ENCODE measurements around the gene HIC2.
"Not testable (repeated sequence)": the region's sequence is repeated elsewhere in the genome, so short reads cannot be mapped to it uniquely, and the experiment has no call there.

The HIC2 gene

DNA sequence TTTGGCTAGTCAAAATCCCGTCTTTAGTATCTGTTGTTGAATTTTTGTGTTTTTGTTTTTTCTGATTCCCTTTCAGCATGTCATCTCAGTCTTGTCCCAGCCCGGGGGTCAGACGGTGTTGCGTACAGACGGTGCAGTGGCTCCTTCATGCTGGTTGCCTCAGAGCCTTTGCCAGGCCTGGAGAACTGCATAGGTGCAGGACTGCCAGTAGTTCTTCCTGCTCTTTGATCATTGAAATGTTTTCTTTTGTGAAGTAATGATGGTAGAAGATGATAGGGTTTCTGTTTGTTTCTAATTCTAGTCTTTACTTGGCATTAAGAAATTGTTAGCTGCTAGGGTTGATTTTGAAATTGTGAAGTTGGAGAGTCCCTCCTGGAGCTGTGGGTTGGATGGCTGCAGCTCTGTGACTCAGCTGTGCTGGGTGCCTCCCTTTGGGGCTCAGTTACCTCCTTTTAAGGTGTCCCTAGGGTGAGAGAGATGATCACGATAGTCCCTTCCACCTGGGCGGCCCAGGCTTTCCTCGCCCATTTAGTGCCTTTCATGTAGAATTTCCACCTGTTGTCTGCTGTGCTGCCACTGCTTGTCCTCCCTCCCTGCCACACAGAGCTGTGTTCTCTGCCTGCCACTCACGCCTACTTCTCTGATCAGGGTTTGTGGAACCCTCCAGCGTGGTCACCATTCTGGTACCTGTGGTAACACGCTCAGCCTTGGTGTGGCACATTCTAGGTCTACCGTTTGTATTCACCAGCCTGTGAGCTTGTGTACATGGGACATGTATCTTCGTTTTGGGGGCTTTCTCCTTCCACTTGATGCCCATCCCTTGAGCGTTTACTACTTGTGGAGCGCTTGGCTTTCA, 17.4 kb downstream of the HIC2 start:
- DNase-seq (ENCODE audit: low read depth in 1 of 2, low spot score in 1 of 2) = not testable (repeated sequence)

DNA sequence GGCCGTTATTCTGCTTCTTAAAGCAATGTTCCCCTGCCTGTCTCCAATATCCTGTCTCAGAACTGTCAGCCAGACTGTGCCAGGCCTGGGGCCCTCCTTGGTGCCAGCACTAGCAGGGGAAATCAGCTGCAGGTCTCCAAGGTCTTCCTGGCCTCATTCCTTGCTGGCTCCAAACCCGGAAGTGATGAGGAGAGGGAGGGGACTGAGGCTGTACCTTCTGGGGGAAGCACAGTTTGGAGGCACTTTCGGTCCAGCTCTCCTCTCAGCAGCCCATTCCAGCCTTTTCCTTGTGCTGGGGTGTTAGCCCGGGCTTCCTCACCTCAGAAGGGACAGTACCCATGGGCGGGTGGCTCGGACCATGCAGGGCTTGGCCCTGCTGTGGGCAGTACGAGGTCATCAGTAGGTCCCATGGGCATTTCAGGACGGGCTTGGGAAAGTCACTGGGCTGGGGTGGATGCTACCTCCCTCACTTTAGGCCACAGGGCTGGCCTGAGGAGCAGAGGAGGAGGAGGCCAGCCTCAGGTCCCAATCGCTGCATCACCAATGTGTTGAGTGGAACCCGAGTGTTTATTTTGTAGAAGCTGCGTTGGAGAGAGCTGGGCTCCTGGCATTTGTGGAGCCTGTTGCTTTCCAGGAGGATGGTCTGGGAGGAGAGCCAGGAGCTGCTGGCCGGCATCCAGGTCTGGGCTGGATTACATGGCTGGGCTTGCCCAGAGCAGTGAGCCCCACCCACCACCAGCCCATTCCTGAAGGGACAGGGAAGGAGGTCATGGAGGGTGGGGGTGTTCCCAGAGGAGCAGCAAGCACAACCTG, 19.0 kb downstream of the HIC2 start:
- not testable (repeated sequence) for DNase-seq (ENCODE audit: low read depth in 1 of 2, low spot score in 1 of 2)

DNA sequence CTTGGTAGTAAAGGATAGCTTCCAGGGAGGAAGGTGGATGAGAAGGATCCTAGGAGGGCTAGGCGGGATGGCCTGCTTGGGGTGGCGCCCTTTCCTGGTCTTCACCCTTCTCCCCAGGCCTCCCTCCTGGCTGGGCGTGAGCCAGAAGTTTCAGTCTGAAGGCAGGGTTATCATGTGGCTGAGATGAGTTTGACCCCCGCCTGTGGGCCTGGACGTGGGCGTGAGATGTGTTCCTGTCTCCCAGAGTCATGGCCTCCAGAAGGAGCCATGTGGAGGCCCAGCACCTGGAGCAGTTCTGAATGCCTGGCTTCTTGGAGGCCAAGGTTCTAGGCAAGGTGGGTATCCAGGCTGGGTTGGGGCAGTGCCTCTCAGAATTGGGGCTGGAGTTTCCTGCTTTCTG, 20.8 kb downstream of the HIC2 start:
- DNase-seq (ENCODE audit: low read depth in 1 of 2, low spot score in 1 of 2) = not testable (repeated sequence)

- DNase-seq (ENCODE audit: low read depth in 1 of 2, low spot score in 1 of 2) = not testable (repeated sequence)
These were observed 23.0 kb downstream of the HIC2 start for GRCh38 chr22:21440018-21440636.

GRCh38 chr22:21440676-21441075, 23.5 kb downstream of the HIC2 start:
- DNase-seq (ENCODE audit: low read depth in 1 of 2, low spot score in 1 of 2) = not testable (repeated sequence)

DNA sequence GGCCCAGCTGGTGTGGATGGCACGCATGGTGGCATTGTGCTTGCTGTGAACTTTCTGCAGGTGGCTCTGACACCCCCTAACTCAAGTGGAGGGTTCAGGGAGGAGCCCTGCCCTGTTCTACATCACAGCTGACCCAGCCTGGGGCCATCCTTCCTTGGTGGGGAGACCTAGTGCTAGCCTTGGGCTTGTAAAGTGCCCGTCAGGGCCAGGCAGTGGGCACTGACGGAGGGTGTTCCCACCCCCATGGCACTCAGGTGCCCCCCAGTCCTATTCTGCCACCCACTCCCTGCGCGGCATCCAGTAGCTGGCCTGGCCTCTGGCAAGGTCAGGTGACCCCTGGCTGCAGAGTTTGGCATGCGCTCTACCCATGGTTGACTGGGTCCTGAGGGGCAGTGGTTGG, 24.0 kb downstream of the HIC2 start:
- not testable (repeated sequence) for DNase-seq (ENCODE audit: low read depth in 1 of 2, low spot score in 1 of 2)

DNA sequence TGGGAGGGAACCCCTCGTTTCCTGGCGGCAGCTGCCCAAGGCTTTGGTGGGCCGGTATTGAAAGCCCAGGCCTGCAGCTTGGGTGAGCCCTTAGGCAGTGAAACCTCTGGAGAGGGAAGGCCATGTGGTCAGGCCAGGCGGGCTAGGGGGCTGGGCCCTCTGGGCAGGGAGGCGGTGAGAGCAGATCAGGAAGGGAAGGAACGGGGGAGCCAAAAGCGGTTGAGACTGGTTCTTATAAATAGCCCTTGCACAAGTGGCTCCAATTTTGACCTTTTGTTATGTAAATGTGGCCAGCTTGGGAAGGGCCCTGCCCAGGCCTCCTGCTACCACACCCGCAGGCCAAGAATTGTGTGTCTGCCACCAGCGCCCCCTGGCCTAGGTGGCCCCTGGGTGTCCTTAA, 25.0 kb downstream of the HIC2 start:
- not testable (repeated sequence) for DNase-seq (ENCODE audit: low read depth in 1 of 2, low spot score in 1 of 2)

- not testable (repeated sequence) for DNase-seq (ENCODE audit: low read depth in 1 of 2, low spot score in 1 of 2)
These were observed 25.5 kb downstream of the HIC2 start for GRCh38 chr22:21442646-21443045.

DNA sequence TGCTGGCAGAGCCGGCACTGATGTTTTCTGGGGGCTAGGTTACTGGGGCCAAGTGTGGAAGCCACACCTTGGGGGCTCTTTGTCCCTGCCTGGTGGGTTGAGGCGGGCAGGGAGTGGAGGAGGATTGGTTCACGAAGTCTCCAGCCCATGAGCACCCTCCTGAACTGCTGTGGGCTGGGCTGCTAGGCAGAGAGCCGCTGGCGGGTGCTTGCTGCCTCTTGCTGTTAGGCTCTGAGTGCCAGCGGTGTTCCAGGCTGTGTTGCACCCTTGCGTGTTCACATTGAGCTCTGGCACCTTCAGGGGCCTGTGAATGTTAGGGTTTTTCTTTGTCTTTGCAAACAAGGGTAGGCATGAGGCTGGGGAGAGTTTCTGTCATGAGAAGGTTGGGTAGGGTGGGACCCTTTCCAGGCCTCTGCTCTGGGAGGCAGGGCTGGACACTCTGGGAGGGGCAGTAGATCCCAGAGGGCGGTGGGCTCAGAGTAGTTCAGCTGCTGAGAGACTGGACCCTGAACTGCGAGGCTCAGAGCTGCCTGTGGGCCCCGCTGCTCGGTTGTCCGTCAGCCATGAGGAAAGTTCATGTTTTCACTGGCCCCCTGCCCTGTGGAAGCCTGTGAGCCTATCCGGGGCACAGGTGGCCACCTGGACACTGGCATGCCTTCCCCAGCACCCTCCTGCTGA, 26.0 kb downstream of the HIC2 start:
- DNase-seq (ENCODE audit: low read depth in 1 of 2, low spot score in 1 of 2) = no peak

- DNase-seq (ENCODE audit: low read depth in 1 of 2, low spot score in 1 of 2) = no peak
These were observed 26.7 kb downstream of the HIC2 start for GRCh38 chr22:21443735-21444421.

GRCh38 chr22:21444701-21445436, 27.7 kb downstream of the HIC2 start:
- DNase-seq (ENCODE audit: low read depth in 1 of 2, low spot score in 1 of 2) = no peak

DNA sequence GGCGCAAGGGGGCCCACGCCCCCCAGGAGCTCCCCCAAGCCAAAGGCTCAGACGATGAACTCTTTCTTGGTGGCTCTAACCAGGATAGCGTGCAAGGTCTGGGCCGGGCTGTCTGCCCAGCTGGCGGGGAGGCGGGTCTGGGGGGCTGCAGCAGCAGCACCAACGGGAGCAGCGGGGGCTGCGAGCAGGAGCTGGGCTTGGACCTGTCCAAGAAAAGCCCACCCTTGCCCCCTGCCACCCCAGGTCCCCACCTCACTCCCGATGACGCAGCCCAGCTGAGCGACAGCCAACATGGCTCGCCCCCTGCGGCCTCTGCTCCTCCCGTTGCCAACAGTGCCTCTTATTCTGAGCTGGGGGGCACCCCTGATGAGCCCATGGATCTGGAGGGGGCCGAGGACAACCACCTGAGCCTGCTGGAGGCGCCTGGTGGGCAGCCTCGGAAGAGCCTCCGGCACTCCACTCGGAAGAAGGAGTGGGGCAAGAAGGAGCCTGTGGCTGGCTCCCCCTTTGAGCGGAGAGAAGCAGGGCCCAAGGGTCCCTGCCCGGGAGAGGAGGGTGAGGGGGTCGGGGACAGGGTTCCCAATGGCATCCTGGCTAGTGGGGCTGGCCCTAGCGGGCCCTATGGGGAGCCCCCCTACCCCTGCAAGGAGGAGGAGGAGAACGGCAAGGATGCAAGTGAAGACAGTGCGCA, 28.4 kb downstream of the HIC2 start:
- DNase-seq (ENCODE audit: low read depth in 1 of 2, low spot score in 1 of 2) = no peak

DNA sequence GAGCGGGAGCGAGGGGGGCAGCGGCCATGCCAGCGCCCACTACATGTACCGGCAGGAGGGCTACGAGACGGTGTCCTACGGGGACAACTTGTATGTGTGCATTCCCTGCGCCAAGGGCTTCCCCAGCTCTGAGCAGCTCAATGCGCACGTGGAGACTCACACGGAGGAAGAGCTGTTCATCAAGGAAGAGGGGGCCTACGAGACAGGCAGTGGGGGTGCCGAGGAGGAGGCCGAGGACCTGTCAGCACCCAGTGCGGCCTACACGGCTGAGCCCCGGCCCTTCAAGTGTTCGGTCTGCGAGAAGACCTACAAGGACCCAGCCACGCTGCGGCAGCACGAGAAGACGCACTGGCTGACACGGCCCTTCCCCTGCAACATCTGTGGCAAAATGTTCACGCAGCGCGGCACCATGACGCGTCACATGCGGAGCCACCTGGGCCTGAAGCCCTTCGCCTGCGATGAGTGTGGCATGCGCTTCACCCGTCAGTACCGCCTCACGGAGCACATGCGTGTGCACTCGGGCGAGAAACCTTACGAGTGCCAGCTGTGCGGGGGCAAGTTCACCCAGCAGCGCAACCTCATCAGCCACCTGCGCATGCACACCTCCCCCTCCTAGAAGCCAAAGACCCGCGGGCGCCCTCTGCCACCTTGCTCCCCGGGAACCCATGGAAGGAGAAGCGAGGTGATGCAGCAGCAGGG, 29.1 kb downstream of the HIC2 start:
- DNase-seq (ENCODE audit: low read depth in 1 of 2, low spot score in 1 of 2) = no peak

GRCh38 chr22:21446827-21447690, 29.9 kb downstream of the HIC2 start:
- DNase-seq (ENCODE audit: low read depth in 1 of 2, low spot score in 1 of 2) = no peak

DNA sequence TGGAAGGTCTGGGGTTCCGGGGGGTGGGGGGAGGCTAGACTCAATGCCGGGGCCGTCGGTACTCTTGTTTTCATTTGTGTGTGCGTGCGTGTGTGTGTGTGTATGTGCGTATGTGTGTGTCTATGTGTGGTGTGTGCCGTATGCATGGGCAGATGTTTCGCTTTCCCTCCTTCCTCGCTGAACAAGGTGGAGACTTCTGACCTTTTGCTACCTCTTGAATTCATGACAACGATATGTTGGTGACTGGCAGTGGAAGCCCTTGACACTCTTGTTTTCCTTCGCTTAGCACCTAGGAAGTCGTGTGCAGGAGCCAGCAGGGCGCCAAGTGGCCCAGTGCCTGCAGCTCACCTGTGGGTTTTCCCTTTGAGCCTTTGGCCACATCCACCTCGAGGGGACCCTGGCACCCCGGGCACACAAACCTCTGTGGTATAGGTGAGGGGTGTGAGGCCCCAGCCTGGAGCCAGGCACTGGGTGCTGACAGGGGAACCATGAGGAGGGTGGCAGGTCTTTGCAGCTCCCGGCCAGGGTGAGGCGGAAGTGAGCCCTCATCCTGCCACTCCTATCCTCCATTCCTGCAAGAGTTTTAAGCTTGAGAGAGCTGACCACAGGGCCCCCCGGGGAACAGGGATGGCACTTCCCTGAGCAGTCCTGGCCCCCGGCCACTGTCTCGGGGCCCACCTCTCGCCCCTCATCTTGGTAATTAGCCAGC, 30.7 kb downstream of the HIC2 start:
- no peak for DNase-seq (ENCODE audit: low read depth in 1 of 2, low spot score in 1 of 2)

- DNase-seq (ENCODE audit: low read depth in 1 of 2, low spot score in 1 of 2) = no peak
These were observed 31.7 kb downstream of the HIC2 start for GRCh38 chr22:21448627-21449416.

All from activated T-helper 1 cell treated with anti-CD3 and anti-CD28 coated beads, Interleukin-2, amount 50 U/mL, for 16 hours (primary cell).